Measurements from ENCODE around the gene SMIM20.
A peak's percentile ranks its signal among the peaks of the same experiment; 100 is the strongest.
"Not testable (repeated sequence)": the region's sequence is repeated elsewhere in the genome, so short reads cannot be mapped to it uniquely, and the experiment has no call there.

SMIM20 gene

GRCh38 chr4:25890571-25891485 is 23.2 kb upstream of the SMIM20 start:
- no peak for DNase-seq (ENCODE audit: low read depth)

DNA sequence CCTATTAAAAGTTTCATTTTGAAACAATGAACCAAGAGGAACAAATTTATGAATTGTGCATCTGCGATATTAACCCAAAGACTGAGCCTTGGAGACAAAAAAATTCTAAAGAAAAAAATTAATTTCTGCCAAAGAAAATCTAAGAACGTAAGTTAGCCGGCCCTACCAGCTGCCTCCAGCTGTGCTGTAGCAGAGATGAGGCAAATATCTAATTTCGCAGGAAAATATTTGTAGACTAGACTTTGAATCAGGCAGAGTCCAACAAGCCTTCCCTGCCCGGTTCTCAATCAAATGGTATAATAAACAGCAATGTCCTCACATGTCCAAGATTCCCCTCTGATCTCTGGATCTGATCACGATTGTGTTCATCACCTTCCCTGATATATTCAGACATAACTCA is 21.2 kb upstream of the SMIM20 start:
- no peak for DNase-seq (ENCODE audit: low read depth)

DNA sequence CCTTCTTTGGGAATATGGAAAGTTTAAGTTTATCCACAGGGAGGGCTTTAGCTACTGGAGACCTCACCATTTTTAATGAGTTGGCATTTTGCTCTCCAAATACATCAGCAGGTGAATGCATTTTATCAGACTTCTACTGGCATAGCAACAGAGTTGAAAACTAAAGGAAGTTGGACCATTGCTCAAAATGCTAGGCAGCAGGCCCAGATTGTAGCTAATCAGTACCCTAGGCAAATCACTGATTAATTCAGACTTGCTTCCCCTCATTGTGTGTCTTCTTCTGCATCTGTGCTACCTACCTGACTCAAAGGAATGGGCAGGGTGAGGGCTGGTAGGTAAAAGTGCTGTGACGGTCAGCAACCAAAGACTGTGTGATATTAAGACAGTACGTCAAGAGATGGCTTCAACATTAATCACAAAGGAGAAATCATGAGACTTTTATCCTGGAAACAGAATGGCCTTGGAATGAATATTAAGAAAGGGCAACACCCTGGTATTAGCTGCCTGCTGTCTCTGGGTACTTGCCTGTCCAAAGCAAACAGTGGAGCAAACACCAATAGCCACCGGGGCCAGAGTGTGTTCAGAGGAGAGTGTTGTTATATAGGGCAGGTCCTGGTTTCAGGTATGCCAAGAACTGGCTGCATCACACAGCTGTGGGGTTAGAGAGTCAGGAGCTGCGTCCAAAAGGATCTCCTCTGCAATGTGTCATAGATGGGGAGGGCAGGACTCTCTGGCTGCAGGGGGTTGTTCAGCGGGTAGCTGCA is 17.1 kb upstream of the SMIM20 start:
- no peak for DNase-seq (ENCODE audit: low read depth)

DNA sequence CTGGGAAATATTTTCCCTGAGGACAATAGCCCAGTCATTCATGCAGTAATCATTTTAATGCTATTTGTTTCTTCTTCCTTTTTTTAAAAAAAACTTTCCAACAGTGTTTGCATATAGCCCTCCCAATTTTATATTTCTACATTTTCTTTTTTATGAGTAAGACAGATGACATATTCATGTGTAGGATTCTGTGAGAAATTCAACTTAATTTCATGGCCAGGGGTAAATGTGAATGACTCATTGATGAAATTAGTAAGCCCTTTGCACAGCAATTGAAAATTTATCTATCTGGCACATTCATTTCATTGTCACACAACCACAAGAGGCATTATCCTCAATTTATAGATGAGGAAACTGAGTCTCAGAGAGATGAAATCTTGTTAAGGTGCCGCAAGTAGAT is 13.7 kb upstream of the SMIM20 start:
- no peak for DNase-seq (ENCODE audit: low read depth)

DNA sequence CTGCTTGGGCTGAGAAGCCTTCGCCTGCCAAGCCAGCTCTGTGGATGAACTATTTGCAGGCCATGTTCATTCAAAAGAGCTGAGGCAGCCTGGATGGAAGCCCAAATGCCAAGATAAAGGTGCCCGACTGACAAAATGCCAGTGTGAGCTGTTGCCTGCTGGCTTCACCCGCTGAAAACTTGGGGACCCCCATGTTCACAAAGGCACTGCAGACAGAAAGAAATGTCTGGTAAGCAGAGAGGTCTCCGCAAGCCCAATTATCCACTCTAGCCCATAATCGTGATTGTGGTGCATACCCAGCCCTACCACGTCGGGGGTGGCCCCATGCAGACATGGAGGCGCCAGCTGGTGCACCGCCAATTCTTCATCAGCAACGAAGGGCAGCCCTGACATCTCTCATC is 13.0 kb upstream of the SMIM20 start:
- no peak for DNase-seq (ENCODE audit: low read depth)

DNA sequence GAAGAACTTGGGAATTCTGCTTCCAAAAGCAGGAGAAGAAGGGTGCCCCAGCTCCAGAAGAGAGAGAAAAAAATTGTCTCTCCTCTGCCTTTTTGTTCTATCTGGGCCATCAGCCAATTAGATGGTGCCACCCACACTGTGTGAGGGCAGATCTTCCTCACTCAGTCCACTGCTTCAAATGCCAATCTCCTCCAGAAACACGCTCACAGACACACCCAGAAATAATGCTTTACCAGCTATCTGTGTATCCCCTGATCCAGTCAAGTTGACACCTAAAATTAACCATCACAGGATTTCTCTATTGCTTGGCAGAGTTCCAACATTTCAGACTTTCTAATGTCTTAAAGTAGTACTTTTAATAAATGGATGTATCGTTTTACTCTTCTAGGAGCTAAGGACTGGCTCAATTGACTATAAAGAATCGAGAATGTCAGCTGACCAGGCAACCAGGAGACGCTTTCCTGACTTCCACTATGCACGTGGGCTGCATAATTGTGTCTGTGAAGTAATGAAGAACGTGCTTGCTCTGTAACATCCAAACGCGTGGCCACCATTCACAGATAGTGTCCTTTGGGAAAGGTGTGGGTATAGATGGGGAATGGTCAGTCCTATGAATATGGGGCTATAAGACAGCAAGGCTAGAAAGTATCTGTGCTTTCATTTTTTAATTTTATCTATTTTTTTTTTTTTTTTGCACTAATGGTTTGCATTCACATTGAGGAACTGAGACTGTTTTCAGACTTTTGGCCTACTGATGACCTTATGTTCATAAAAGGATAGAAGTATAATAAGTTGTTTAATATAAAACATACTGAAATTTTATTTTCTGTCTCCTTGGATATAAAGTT is 9.9 kb upstream of the SMIM20 start:
- DNase-seq (ENCODE audit: low read depth), result no peak

- DNase-seq (ENCODE audit: low read depth), result no peak
Observed at GRCh38 chr4:25904748-25905082, 9.3 kb upstream of the SMIM20 start.

GRCh38 chr4:25905371-25905770 is 8.6 kb upstream of the SMIM20 start:
- DNase-seq (ENCODE audit: low read depth), result no peak

DNA sequence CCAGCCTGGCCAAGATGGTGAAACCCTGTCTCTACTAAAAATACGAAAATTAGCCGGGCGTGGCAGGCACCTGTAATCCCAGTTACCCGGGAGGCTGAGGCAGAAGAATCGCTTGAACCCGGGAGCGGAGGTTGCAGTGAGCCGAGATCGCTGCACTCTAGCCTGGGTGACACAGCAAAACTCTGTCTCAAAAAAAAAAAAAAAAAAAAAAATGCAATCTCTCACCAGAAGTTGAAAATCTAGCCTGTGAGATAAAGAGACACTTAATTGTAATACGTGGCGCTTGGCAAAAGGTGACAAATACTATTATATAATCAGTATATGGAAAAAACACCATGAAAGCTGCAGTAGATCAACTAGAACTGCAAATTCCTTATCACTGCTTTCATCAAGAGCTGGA is 7.9 kb upstream of the SMIM20 start:
- DNase-seq (ENCODE audit: low read depth), result not testable (repeated sequence)

DNA sequence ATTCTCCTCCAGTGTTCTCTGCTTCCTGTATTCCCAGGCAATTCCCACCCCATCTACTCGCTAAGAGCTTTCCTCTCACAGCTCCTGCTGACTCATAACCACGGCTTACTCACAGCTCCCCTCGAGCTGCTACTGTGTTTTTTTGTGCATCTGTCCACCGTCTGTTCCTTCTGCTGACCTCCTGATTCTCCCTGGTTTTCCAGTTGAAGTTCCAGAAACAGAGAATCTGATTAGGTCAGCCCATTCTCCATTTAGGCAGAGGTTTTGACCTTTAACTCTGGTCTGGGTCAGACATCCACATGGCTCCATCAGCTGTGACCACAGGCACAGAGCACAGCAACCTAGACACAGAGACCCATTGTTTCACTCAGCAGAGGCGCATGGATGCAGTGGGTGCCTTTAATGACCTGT is 5.5 kb upstream of the SMIM20 start:
- DNase-seq (ENCODE audit: low read depth), result peak; percentile 60

DNA sequence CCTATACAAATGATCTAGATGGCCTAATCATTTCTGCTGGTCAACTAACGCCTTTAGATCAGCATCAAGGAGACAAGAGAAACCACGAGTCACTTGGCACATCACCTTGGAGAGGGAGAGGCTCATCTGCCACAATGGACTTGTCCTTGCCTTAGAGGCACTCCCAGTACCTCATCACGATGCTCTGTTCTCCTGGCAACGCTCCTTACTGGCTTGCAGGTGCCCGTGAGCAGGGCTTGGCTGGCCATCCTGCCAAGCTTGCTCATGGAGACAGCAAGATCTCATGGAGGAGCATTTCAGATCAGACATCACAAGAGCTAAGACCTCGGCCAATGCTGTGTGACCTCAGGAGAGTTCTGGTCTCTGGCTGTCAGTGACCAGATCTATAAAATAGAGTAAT is 2.7 kb upstream of the SMIM20 start:
- DNase-seq (ENCODE audit: low read depth), result no peak

- no peak for DNase-seq (ENCODE audit: low read depth)
Observed at GRCh38 chr4:25913056-25913850, 767 bp upstream of the SMIM20 start.

DNA sequence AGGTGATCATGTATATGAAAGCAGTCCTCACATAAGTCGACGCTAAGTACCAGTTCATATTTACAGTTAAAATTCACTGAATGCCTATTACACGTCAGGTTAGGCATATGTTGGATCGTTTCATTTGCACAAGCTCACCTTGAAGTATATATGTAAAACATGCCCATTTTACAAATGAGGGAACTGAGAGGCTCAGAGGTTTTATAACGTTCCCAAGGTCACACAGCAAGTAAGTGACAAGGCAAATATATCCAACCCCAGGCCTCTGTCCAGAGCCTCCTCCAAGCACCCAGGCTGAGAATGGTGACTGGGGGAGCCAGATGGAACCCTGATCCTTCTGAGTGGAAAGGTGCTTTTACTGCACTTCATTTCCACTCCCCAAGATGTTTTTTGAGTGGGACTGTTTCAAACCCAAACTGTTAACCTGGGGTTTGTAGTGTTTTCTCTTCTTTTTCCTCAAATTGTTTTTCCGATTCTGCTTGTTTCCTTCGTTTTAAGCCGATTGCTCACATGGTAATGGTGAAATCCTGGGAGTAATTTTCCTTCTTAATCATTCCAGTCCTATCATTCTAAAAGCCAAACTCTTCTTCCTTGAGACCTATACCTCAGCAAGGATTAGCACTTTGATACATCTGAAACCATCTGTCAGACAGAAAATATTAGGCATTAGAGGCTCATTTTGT is 791 bp downstream of the SMIM20 start:
- no peak for DNase-seq (ENCODE audit: low read depth)

DNA sequence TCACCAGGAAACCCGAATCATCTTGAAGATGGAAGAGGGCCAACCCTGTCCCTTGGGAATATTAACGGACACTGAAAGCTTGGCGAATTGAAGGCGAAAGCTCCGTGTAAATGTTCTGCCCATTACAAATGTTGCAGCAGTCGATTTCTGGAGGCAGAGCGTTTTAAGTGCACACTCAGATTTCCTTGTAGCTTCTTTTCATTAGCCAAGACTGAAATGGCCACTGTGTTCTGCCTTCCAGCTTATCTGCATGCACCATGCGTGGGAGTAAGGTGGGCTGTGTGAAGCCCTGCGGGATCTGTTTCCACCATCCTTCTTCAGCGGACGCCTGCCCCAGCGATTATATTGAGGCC is 1.3 kb downstream of the SMIM20 start:
- no peak for DNase-seq (ENCODE audit: low read depth)

DNA sequence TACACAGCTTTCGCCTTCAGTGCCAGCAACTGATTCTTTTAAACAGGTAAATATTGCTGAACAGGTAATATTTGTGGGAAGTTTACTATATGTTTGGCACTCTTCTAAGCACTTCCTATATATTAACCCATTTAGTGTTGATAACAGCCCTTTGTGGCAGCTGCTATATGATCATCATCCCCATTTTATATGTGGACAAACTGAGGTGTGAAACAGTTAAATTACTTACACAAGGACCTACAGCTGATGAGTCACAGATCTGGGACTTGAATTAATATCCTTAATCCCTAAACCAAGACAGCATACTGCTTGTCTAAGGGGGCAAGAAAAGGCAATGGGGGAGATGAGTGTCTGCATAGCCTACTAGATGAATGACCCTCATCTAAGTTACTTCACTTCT is 2.9 kb downstream of the SMIM20 start:
- DNase-seq (ENCODE audit: low read depth), result no peak

DNA sequence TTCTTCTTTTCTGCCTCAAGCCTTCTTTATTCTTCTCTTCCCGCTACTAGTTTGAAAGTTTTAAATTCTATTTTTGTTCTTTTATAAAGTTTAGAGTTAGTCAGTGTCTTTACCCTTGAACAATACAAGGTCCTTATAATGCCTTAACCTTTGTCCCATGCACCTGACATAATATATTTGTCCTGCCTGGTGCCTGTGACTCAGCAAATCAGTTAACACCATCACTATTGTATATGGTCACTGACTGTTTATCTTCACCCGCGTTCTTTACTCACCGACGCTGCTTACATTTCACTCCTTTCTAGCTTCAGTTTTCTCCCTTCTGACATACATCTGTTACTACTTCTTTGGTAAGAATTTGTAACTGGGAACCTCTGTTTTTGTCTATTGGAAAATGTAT is 5.7 kb downstream of the SMIM20 start:
- DNase-seq (ENCODE audit: low read depth), result no peak

DNA sequence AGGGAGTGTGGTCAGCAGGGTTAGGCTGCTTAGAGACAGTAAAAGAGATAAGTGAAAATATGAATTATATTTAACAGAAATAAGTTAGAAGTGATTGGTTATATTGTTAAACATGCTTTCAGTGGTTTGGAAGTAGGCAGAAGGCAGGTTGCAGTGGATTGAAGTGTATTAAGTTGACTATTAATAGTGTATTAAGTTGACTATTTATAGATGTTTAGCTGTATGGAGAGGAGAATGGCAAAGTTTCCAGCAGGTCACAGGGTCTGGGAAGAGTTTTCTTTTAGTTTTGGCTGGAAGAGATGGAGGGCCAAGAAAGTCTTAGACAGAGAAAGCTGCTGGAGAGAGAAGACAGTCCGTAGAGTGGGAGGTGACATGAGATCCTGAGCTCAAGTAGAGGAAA is 7.9 kb downstream of the SMIM20 start:
- DNase-seq (ENCODE audit: low read depth), result no peak

DNA sequence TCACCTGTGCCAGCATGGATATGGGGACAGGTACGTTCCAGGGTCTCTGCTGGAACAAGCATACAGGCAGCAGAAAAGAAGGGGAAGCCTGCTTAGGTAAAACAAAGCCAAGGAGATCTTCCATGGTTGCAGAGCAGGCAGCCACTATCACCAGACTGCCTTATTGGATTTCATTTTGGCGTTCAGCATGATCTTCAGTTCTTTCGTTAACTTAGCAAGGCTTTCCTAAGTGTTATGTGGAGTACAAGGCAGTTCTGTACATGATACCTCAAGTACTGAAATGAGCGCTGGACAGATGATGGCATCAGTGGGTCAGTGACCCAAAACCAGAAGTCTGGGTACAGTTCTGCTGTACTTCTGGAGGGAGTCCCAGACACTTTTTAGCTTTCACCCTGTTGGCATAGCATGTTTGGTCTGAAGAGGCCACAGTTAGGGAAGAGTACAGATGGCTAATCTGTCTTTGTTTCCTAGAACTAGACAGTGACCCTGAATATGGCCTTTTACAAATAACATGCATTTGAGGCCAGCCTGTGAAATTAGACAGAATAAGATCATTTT is 8.9 kb downstream of the SMIM20 start:
- no peak for DNase-seq (ENCODE audit: low read depth)

DNA sequence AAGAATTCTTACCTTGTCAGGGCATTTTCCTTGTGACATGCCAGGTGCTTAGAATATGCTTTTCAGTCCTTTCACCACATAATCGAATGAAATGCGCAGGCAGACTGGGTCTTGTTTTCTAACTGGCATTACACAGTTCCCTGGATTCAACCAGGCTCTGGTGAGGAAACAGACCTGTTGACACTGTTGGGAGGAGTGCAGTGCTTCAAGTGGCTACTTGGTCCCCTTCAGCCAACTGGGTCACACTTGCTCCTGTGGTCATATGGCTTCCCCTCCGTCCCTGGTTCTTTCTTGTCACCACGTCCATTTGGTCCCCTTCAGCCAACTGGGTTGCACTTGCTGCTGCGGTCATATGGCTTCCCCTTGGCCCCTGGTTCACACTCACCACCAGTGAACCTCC is 9.7 kb downstream of the SMIM20 start:
- no peak for DNase-seq (ENCODE audit: low read depth)

- DNase-seq (ENCODE audit: low read depth), result no peak
Observed at GRCh38 chr4:25925486-25926201, 11.6 kb downstream of the SMIM20 start.
